IMR-90 (cell line): ENCODE measurements around the gene S1PR4. TPM values are rescaled to one million over a fixed set of nuclear protein-coding genes. Genes with fewer than 3 reads are reported as not detected.

Experiments
- ATAC-seq: fragments of 200-7000 bp; cut with Tn5 transposase; 2 replicates; pipeline ENCODE4 v1.9.1; 2020; ENCODE audit warnings: low read depth, mild to moderate bottlenecking, moderate library complexity
- BruUV-seq: library from RNA; stranded (reverse); fragments of 400-500 nt; replicated peaks from 2 replicates; lab custom pipeline; 2021; lab: Mats Ljungman, UMichigan
- CTCF ChIA-PET: fragments of 300-600 bp; formaldehyde crosslinking; extraction: SDS; loops from one replicate; lab custom pipeline; 2021; ENCODE audit warnings: antibody characterized with exemption; lab: Yijun Ruan, JAX
- POLR2A ChIA-PET: fragments of 300-600 bp; sonication (Branson Sonifier 250); formaldehyde crosslinking; loops from one replicate; lab custom pipeline; 2022; ENCODE audit warnings: antibody characterized with exemption; ENCODE audit not compliant: unreplicated experiment; lab: Charles Lee
- DNase-seq: peaks from one replicate; pipeline ENCODE4 v3.0.0; 2013
- H2AFZ ChIP-seq: replicated peaks from 2 replicates; pipeline ENCODE3; 2013; ENCODE audit warnings: low read length, mild to moderate bottlenecking; ENCODE audit not compliant: poor library complexity
- H2AK5ac ChIP-seq: 2 replicates; pipeline ENCODE4 v1.6.1; 2013; ENCODE audit warnings: low read depth, low read length, inconsistent platforms
- H2AK9ac ChIP-seq: replicated peaks from 2 replicates; pipeline ENCODE3; 2013; ENCODE audit warnings: mild to moderate bottlenecking, low read depth, low read length, moderate library complexity; ENCODE audit not compliant: poor library complexity
- H2BK120ac ChIP-seq: 2 replicates; pipeline ENCODE4 v1.6.1; 2013; ENCODE audit warnings: low read depth, low read length, inconsistent platforms
- H2BK15ac ChIP-seq: 3 replicates; pipeline ENCODE4 v1.6.1; 2013; ENCODE audit warnings: low read depth, low read length, inconsistent platforms
- H2BK20ac ChIP-seq: 2 replicates; pipeline ENCODE4 v1.6.1; 2013; ENCODE audit warnings: low read depth, mild to moderate bottlenecking, inconsistent platforms, low read length, moderate library complexity
- H2BK5ac ChIP-seq: 2 replicates; pipeline ENCODE4 v1.6.1; 2013; ENCODE audit warnings: mild to moderate bottlenecking, low read depth, low read length, inconsistent platforms; ENCODE audit not compliant: poor library complexity, severe bottlenecking
- H3K14ac ChIP-seq: replicated peaks from 2 replicates; pipeline ENCODE4 v1.6.1; 2013; ENCODE audit warnings: low read depth, low read length, inconsistent platforms
- H3K18ac ChIP-seq: 2 replicates; pipeline ENCODE4 v1.6.1; 2013; ENCODE audit warnings: low read depth, low read length, control low read depth
- H3K23ac ChIP-seq: 2 replicates; pipeline ENCODE4 v1.6.1; 2013; ENCODE audit warnings: low read depth, low read length, inconsistent platforms
- H3K27ac ChIP-seq: 2 replicates; pipeline ENCODE4 v1.5.1; 2013; ENCODE audit warnings: mild to moderate bottlenecking, control low read depth, low read length; ENCODE audit not compliant: insufficient read depth
- H3K27me3 ChIP-seq: 2 replicates; pipeline ENCODE4 v1.6.1; 2013; ENCODE audit warnings: low read length; ENCODE audit not compliant: control insufficient read depth, insufficient read depth
- H3K36me3 ChIP-seq: 2 replicates; pipeline ENCODE4 v1.6.1; 2013; ENCODE audit warnings: low read length, mixed read lengths; ENCODE audit not compliant: control insufficient read depth, insufficient read depth
- H3K4ac ChIP-seq: 2 replicates; pipeline ENCODE4 v1.6.1; 2013; ENCODE audit warnings: low read depth, low read length, inconsistent platforms
- H3K4me1 ChIP-seq: 2 replicates; pipeline ENCODE4 v1.6.1; 2013; ENCODE audit warnings: low read length, mixed read lengths; ENCODE audit not compliant: control insufficient read depth, insufficient read depth
- H3K4me2 ChIP-seq: 2 replicates; pipeline ENCODE4 v1.6.1; 2013; ENCODE audit warnings: low read depth, mild to moderate bottlenecking, control low read depth, low read length, moderate library complexity
- H3K4me3 ChIP-seq: 2 replicates; pipeline ENCODE4 v1.5.1; 2013; ENCODE audit warnings: low read depth, mild to moderate bottlenecking, control low read depth, low read length, moderate library complexity; ENCODE audit not compliant: insufficient read depth
- H3K56ac ChIP-seq: 2 replicates; pipeline ENCODE4 v1.6.1; 2013; ENCODE audit warnings: low read length, inconsistent platforms; ENCODE audit not compliant: insufficient read depth; ENCODE audit errors: extremely low read depth
- H3K79me1 ChIP-seq, 2 experiments: 2 replicates each; pipeline ENCODE4 v1.6.1; 2013; ENCODE audit warnings: low read length in 2 of 2, inconsistent platforms in 1 of 2, low read depth in 1 of 2
- H3K9ac ChIP-seq: 2 replicates; pipeline ENCODE4 v1.6.1; 2013; ENCODE audit warnings: low read depth, low read length, control low read depth
- H3K9me1 ChIP-seq: 2 replicates; pipeline ENCODE4 v1.6.1; 2013; ENCODE audit warnings: low read length, inconsistent platforms; ENCODE audit not compliant: insufficient read depth
- H3K9me3 ChIP-seq: 2 replicates; pipeline ENCODE4 v1.6.1; 2013; ENCODE audit warnings: low read length; ENCODE audit not compliant: control insufficient read depth, insufficient read depth
- H4K20me1 ChIP-seq: 2 replicates; pipeline ENCODE4 v1.6.1; 2013; ENCODE audit warnings: low read length, inconsistent platforms; ENCODE audit not compliant: insufficient read depth
- H4K5ac ChIP-seq: 2 replicates; pipeline ENCODE4 v1.6.1; 2013; ENCODE audit warnings: mild to moderate bottlenecking, low read depth, low read length, control low read depth
- H4K8ac ChIP-seq, 2 experiments: 2 replicates each; pipeline ENCODE4 v1.6.1; 2013; ENCODE audit warnings: low read depth in 2 of 2, low read length in 2 of 2, control low read depth in 1 of 2, inconsistent platforms in 1 of 2
- H4K91ac ChIP-seq: 2 replicates; pipeline ENCODE4 v1.6.1; 2013; ENCODE audit warnings: low read depth, low read length, inconsistent platforms; ENCODE audit not compliant: insufficient read depth
- CHD1 ChIP-seq: IDR thresholded peaks from 2 replicates; pipeline ENCODE4 v1.6.1; 2012; ENCODE audit warnings: low read depth, low read length, improper control_type of control experiment
- ELK1 ChIP-seq: fragments of 150-350 bp; IDR thresholded peaks from 2 replicates; pipeline ENCODE4 v1.6.1; 2016; ENCODE audit warnings: low read depth, mild to moderate bottlenecking, low read length, moderate library complexity, borderline replicate concordance
- MAFK ChIP-seq: IDR thresholded peaks from 2 replicates; pipeline ENCODE4 v1.6.1; 2012; ENCODE audit warnings: low read depth, low read length, improper control_type of control experiment
- NFE2L2 ChIP-seq: fragments of 150-350 bp; IDR thresholded peaks from 2 replicates; pipeline ENCODE4 v1.6.1; 2016; ENCODE audit warnings: low read depth, mild to moderate bottlenecking, low read length
- RAD21 ChIP-seq: IDR thresholded peaks from 2 replicates; pipeline ENCODE4 v1.6.1; 2012; ENCODE audit warnings: low read length, improper control_type of control experiment
- RFX5 ChIP-seq: IDR thresholded peaks from 2 replicates; pipeline ENCODE4 v1.8.0; 2012; ENCODE audit warnings: low read depth, mild to moderate bottlenecking, low read length, moderate library complexity
- SMC3 ChIP-seq: fragments of 150-350 bp; IDR thresholded peaks from 2 replicates; pipeline ENCODE4 v1.6.1; 2016; ENCODE audit warnings: low read depth, mild to moderate bottlenecking, antibody characterized with exemption, low read length, moderate library complexity
- USF2 ChIP-seq: fragments of 150-350 bp; IDR thresholded peaks from 2 replicates; pipeline ENCODE4 v1.6.1; 2017; ENCODE audit warnings: mild to moderate bottlenecking, antibody characterized with exemption, low read length, low read depth
- WGBS, 2 experiments: methylation state at CpG; one replicate each; pipeline versions ENCODE4 v1.1.5 to v1.1.7; 2013; ENCODE audit warnings: missing lambda C conversion rate in 2 of 2; ENCODE audit not compliant: insufficient read length in 1 of 2; ENCODE audit errors: extremely low coverage in 2 of 2; 5-methylcytosine and 5-hydroxymethylcytosine counted together
- dilution Hi-C: fragments of 300-500 bp; cut with HindIII; formaldehyde crosslinking; loops from one replicate; pipeline ENCODE4 v1.14.3; 2018; ENCODE audit warnings: low sequenced_read_pairs; ENCODE audit not compliant: unreplicated experiment
- in situ Hi-C: fragments of 300-500 bp; cut with MboI; formaldehyde crosslinking; loops from 3 replicates; pipeline ENCODE4 v1.14.3; 2019; ENCODE audit warnings: low sequenced_read_pairs, inconsistent platforms, mixed read lengths
- intact Hi-C: fragments of 100-400 bp; cut with micrococcal nuclease; formaldehyde crosslinking; loops from 2 replicates; pipeline ENCODE4 v1.10.0; 2022
- polyA plus RNA-seq, 3 experiments: library from polyadenylated mRNA; depleted of rRNA; stranded (reverse); fragments of >200 nt; gene quantifications; 2 replicates each; pipeline ENCODE4 v1.2.3, GENCODE V29; 2012; ENCODE audit warnings: low replicate concordance in 1 of 3
- total RNA-seq: library from RNA; depleted of rRNA; stranded (reverse); fragments of >200 nt; gene quantifications from 2 replicates; pipeline ENCODE4 v1.2.3, GENCODE V29; 2012

S1PR4 gene
- total and polyA plus RNA-seq, 2 of the 4 experiments (the other 2 are of a cell fraction): not detected

GRCh38 chr19:3189702-3190469 lies 11.3 kb downstream of the S1PR4 start:
- Histone ChIP-seq H3K18ac (no peak overlapping the region), H3K9ac (no peak overlapping the region), H3K9me3 (no peaks in the 10 kb centered on the region), H4K8ac (no peak overlapping the region), H3K56ac (no peak overlapping the region), H3K23ac (no peak overlapping the region), H4K91ac (no peak overlapping the region), H3K27me3 (no peaks in the 10 kb centered on the region), H2BK15ac (no peak overlapping the region), H3K9me1 (peaks cover under 1% of the 10 kb centered on the region; the same call in 1 of the 2 replicates), H4K20me1 (peaks cover 54% of the 10 kb centered on the region), H3K4me2 (no peak overlapping the region), H2BK20ac (no peak overlapping the region), H3K4me1 (peaks cover 9% of the 10 kb centered on the region), H3K79me1 (peaks cover 5 to 64% of the 10 kb centered on the region in 2 experiments; a peak in 2 of 4 replicates), H3K4me3 (no peak overlapping the region), H2BK5ac (no peak overlapping the region), H2AK5ac (no peak overlapping the region), H2AFZ (no peak overlapping the region), H3K27ac (no peak overlapping the region), H2AK9ac (no peak overlapping the region), H2BK120ac (no peak overlapping the region), H3K36me3 (peaks cover 17% of the 10 kb centered on the region), H4K5ac (no peak overlapping the region), H3K4ac (no peak overlapping the region), H3K14ac (no peak overlapping the region)
- ATAC-seq: no peak
- CTCF ChIA-PET: no interaction called here
- BruUV-seq: no TSS peak
- dilution Hi-C loops: no loop called here
- DNase-seq: no peak
- POLR2A ChIA-PET: no interaction called here
- in situ Hi-C loops: no loop called here
- intact Hi-C loops: no loop called here
- no peak for TF ChIP-seq RAD21
- TF ChIP-seq CHD1: no peak
- no peak for TF ChIP-seq ELK1
- TF ChIP-seq MAFK: no peak
- TF ChIP-seq NFE2L2: no peak
- no peak for TF ChIP-seq USF2
- no peak for TF ChIP-seq SMC3
- TF ChIP-seq RFX5: no peak
- 93% methylated on average over 3 of the region's 28 CpGs; no CpG with 5 or more reads in 1 of the 2 experiments for WGBS, 2 experiments
